ENCODE measurements around the gene PALLD.

- TF ChIP-seq JUND (IDR thresholded peaks at IDR 0.05) (no peak), EZH2 (IDR thresholded peaks at IDR 0.05) (no peak), ZNF274 (IDR thresholded peaks at IDR 0.05; ENCODE audit: low read depth, low read length) (no peak), POLR2A (IDR thresholded peaks at IDR 0.05; ENCODE audit: borderline replicate concordance, extremely low read depth, insufficient read depth, insufficient read length) (no peak), ATF3 (IDR thresholded peaks at IDR 0.05) (no peak), CEBPB (IDR thresholded peaks at IDR 0.05; ENCODE audit: low read depth) (no peak), CTCF (IDR thresholded peaks at IDR 0.05 in 2 of 3, conservative IDR thresholded peaks at IDR 0.05 in 1 of 3; ENCODE audit: borderline replicate concordance in 1 of 3, insufficient read depth in 1 of 3, low read depth in 2 of 3, low read length in 2 of 3) (no peak), RAD21 (IDR thresholded peaks at IDR 0.05; ENCODE audit: low read depth) (no peak), SP1 (IDR thresholded peaks at IDR 0.05; ENCODE audit: low read depth) (no peak), ZFX (IDR thresholded peaks at IDR 0.05) (no peak), MAX (IDR thresholded peaks at IDR 0.05) (no peak), ZBTB33 (IDR thresholded peaks at IDR 0.05; ENCODE audit: extremely low read depth, insufficient replicate concordance, low read length) (no peak), SIN3A (IDR thresholded peaks at IDR 0.05; ENCODE audit: low read depth) (no peak), ELF1 (IDR thresholded peaks at IDR 0.05; ENCODE audit: borderline replicate concordance, low read depth) (no peak)
Observed at GRCh38 chr4:168846414-168846813, 349.6 kb downstream of the PALLD start.
